ENCODE results near the gene KCNT2.

DNA sequence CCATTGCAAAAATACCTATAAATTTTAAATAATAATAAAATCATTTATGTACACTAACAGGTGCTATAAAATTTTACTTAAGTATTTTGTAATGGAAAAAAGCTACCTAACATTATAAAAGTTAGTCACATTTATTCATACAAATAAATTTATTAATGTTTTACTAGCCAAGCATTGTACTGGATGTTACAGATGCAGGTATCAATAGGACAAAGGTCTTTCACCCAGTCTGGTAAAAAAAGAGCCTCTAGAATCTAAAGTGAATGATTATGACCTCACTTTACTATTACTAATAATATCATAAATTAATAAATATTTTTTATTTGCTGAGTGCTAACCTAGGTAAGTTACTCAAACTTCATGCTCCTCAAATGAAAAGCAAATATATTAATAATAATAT, 170.6 kb downstream of the KCNT2 start:
- TF ChIP-seq CTCF (conservative IDR thresholded peaks at IDR 0.05 in 1 of 2, IDR thresholded peaks at IDR 0.05 in 1 of 2; ENCODE audit: extremely low read depth in 1 of 2, insufficient read depth in 1 of 2, low read depth in 1 of 2, low read length in 2 of 2) (no peak), EZH2 (IDR thresholded peaks at IDR 0.05; ENCODE audit: borderline replicate concordance, low read length) (no peak)
